H1 (cell line): ENCODE data around the gene ST6GALNAC2. TPM values are rescaled to one million over a fixed set of nuclear protein-coding genes. Genes with fewer than 3 reads are reported as not detected.

Experiments used
- polyA plus RNA-seq, 7 experiments: library from polyadenylated mRNA; depleted of rRNA in 3 of 7; stranded (reverse) in 5 of 7; unstranded in 2 of 7; fragments of >200 nt in 5 of 7; fragments of 200-250 nt in 2 of 7; gene quantifications; 1 replicate in 5 of 7; 2 replicates in 1 of 7; 4 replicates in 1 of 7; pipeline versions ENCODE4 v1.2.1 to v1.2.3, GENCODE V29; 2011 to 2013; ENCODE audit warnings: missing spikeins in 2 of 7, mixed read lengths in 2 of 7
- total RNA-seq: library from RNA; stranded (reverse); fragmentation: NEBNext Ultra II Directional; extraction: Animal tissue kit (Norgen Biotek cat#: 25700); gene quantifications from 2 replicates; pipeline ENCODE4 v1.2.1, GENCODE V29; 2021
- TF ChIP-seq, protein P1 (sequence below): IDR thresholded peaks from 2 replicates; pipeline ENCODE4 v1.6.1; 2011; ENCODE audit warnings: low read length, improper control_type of control experiment

ST6GALNAC2 gene
- total and polyA plus RNA-seq, 2 of the 8 experiments (the other 6 are each of a cell fraction or from before 2014, with no cell fraction given) = 0.09 TPM; not detected in 1

DNA sequence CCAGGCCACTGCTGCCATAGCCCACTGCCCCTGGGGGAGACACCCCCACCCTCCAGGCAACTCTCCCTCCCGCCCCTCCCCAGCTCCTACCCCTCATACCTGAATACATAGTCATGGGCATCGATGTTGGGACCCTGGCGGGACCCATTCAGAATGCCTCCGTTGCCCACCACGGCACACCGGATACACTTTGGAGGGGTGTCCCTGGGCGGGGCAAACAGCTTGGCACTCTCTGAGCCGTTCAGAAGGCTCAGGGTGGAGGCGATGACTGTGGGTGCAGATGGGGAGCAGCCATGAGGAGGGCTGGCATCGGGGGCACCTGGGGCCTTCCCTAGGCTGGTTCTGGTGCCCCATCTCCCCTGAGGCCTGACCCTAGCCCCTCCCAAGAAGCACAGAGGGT lies 12.6 kb downstream of the ST6GALNAC2 start (continued):
- TF ChIP-seq, protein P1, sequence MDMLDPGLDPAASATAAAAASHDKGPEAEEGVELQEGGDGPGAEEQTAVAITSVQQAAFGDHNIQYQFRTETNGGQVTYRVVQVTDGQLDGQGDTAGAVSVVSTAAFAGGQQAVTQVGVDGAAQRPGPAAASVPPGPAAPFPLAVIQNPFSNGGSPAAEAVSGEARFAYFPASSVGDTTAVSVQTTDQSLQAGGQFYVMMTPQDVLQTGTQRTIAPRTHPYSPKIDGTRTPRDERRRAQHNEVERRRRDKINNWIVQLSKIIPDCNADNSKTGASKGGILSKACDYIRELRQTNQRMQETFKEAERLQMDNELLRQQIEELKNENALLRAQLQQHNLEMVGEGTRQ = no peak
